ENCODE measurements around the gene MRPL14. TPM values are rescaled to one million over a fixed set of nuclear protein-coding genes. Genes with fewer than 3 reads are reported as not detected.

MRPL14 gene
- total RNA-seq, 1 donor from 2014 or later: 38.8 TPM

DNA sequence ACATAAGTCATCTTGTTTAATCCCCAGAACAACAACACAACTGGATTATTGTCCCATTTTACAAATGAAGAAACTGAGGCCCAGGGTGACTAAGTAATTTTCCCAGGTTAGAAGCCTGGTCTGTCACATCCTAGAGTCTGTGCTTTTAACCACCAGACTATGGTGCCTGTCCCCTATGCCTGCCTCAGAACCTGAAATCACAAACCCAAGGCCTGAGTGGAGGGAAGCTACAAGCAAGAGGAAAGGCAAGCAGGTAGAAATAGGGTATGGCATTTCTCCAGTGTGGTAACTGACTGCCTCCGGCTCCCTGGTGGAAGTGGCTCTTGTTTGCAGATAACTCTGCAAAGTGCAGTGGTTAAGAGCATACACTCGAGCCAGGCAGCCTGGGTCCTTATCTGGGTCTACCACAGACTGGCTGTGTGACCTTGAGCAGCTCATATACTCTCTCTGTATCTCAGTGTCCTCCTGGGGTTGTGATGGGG lies 2.6 kb upstream of the MRPL14 start:
- no peak for DNase-seq
- intact Hi-C loops (cut with micrococcal nuclease): no loop called here
- ATAC-seq: peak; percentile 5

DNA sequence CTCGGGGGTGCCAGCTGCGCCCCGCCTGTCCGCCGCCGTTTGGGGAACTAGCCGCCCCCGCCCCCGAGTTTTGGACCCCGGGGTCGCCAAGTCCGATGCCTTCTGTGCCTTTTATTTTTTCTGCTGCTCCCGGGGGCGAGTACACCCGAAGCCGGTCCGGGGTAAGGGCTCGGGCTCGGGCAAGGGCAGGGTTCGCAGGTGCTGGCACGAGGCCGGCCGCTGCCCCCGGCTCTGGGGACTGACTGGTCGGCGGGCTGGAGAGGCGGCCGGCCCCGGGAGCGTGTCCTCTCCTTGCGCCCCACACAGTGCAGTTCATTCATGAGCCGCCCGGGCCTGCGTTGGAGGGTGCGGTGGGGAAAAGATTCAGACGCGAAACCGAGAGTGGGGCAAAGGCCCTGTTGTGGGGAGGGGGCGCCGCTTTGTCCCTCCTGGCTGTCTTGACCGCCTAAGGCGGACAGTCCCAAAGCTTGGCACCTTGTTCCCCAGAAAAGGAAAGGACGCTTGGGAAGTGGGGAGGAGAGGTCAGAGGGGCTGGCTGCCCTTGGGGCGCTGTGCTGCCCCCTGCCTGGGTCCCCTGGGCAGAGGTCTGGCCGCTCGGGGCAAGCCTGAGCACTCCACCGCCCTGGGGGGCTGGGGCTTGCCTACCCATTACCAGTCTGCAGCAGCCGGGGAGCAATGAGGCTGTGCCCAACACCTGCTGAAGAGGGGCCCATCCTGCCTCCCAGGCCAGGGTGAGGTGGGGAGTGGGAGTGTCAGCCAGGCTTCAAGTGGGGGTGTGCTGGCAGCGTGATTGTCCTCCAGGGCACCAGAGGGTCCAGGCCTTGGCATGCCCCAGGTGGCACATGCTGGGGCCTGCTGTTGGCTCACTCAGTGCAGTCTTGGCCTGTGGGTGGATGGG lies 1.0 kb upstream of the MRPL14 start:
- peak; percentile 73 for DNase-seq
- intact Hi-C loops (cut with micrococcal nuclease): no loop called here
- ATAC-seq: peak; percentile 63

DNA sequence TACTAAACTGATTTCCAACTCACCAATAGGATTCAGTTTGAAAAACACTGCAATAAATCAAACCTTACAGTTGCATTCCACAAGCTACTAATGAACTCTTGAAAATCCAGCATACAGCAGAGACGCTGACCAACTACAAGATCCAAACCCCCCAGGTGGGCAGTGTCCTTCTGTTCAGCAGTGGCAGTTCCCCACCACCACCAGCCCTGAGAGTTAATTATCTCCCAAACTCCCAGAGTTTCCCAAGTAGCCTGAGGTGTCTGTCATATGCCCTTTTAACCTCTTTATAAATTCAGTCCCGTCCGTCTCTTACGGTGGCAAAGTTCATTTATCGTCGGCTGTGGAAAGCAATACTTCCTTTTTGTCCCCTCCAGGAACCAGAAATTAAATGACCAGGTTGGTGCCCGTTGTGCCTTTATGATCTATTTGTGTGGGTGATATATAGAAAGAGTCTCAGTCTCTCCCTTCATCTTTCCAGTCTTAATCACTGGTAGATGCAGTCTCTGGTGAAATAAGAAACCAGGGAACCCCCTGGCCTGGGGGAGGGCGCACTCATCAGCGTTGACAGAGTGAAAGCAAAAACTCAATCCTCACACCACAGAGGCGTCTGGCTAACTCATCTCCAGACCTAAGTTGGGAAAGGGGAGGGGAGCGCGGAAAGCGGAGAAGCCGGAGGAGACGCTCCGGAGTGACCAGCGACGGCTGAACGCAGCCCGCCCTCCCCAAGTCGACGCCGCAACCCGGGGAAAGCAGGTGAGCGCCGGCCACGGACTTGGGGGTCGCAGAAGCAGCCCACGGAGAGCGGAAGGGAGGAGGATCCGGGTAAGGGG lies 717 bp downstream of the MRPL14 start:
- DNase-seq: peak; percentile 56
- intact Hi-C loops (cut with micrococcal nuclease): no loop called here
- ATAC-seq: peak; percentile 55

DNA sequence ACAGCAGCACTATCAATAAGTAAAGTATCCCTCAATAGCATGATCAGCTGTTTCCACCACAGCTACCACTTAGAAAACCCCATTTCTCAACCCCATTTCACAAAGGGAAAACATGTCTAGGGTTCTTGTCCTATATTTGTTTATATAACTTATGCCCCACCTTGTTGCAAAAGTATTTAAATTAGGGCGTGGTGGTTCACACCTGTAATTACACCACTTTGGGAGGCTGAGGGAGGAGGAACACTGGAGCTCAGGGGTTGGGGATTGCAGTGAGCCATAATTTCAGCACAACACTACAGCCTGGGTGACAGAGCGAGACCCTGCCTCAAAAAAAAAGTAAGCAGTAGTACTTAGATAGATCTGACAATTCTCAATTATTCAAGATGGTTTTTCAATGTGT lies 3.7 kb downstream of the MRPL14 start:
- intact Hi-C loops (cut with micrococcal nuclease): no loop called here
- ATAC-seq (no peak), DNase-seq (no peak)

DNA sequence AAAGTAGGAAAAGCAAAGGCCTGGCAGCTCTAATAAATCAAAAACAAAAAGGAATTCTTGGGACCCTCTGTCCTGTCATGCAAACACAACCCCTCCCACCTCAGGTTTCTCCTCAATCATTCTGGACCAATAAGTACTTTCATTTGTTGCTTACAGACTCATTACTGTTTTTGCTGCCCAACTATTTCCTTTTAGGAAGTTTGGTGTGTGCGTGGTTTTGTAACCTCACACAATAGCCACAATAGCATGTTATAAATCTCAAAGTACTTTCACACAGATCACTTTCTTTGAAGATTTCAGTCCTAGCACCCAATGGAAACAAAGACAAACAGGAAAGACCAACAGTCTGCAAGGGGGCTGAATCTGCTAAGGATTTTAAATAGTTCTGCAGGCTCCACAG lies 4.5 kb downstream of the MRPL14 start:
- intact Hi-C loops (cut with micrococcal nuclease): no loop called here
- no peak for ATAC-seq
- no peak for DNase-seq

DNA sequence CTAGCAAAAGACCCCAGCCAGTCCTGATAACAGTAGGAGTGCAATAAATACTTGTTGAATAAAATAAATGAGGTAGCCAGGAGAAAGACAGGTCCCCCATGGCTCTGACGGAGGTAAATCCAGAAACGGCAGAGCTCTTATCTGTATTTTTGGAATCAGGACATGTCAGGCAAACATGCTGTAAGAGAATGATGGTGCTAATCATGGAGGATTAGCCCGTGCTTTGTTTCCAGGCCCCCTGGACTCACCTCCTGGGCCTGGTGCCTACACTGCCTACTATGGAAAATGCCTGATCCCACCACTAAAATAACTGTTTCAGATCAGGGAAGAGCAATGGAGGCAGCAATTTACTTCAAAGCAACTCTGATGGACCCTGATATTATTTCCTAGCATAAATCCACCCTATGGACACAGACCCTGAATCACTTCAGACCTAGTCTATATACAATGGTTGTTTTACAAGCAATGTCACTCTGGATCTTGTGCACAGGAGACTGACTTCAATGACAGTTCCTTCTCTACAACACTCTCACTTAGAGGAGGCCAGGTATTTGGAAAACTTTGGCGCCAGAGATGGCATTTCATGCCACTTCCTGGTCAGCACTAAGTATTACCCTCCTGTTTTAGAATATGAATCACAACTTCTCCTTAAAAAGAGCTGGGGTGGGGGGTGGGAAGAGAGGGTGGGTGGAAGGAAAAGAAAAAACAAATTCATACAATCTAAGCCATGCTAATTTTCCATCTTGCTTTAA lies 6.4 kb downstream of the MRPL14 start:
- intact Hi-C loops (cut with micrococcal nuclease): no loop called here
- DNase-seq (no peak), ATAC-seq (peak; percentile 51)

DNA sequence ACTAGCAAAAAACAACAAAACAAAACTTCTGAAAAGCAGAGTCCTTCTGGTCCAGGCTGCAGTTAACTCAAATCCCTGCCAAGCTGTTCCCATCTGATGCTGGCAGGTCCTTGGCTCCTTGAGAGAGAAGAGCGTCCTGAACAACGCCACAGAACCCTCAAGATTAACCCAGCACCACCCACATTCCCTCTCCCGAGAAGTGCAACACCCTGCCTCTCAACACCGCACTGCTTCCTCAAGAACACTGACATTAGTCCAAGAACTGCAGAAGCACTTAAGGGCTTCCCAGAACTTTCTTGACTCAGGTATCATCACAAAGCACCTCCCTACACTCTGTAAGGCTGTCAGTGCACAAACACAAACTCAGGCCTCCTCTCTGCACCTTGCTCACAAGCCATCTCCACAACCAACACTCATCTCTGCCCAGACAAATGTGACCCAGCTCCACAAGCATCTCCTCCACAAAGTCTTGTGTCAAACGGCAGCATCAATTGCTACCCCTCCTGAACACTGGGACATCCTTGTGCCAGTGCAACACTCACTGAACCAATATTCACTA lies 7.5 kb downstream of the MRPL14 start:
- intact Hi-C loops (cut with micrococcal nuclease): no loop called here
- DNase-seq (no peak), ATAC-seq (peak; percentile 17)

DNA sequence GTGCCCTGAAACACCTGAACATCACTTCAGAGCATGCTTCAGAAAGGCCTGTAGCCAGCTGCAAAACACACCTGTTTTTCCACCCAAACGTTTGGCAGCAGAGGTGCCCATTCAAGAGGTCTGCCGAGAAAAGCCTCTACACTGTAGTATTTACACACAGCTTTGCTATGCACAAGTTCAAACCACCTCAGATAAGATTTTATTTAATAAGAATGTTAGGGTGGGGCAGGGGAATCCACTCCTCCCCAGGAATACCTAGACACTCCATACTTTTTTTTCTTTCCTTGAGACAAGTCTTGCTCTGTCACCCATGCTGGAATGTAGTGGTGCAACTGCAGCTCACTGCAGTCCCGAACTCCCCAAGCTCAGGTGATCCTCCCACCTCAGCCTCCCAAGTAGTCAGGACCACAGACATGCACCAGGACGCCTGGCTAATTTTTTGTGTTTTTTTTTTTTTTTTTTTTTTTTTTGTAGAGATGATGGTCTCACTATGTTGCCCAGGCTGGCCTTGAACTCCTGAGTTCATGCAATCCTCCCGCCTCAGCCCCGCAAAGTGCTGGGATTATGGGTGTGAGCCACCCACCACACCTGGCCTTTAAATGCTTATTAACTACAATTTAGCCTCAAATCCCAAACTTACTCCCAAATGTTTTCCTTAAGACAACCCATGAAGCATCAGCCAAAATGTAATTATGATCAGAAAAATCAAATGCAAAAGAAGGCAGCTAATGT lies 9.7 kb downstream of the MRPL14 start:
- DNase-seq (no peak), ATAC-seq (no peak)
- intact Hi-C loops (cut with micrococcal nuclease): no loop called here

DNA sequence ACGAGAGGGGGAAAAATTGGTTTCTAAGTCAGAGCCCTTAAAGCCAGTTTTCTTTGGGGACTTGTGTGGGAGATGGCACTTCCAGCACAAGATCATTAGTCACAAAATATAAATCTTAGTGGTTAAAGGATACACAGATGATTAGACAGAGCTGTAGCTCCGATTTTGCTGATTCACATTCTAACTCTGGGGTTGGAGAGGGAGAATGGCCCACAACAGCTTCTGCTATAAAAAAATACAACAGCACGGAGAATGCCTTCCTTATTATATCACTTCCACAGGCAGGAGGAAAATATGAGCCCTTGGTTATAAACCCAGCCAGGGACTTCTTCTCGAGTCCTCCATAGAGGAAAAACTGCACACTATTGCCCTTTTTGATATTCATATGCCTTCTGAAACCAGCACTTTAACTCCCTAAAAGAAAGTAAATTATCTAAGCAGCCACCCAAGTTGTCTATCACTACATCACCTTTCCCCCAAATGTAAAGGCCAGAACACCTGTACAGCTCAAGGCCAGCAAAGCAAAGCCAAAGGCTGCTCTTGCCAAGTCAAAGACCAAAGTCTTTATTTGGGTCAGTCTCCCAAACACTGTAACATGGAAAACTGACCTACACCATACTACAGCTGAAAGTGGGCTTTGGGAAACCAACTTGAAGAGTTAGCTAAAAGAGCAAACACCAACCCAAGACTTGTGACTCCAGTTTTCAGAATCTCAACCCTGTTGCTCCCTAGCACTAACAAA lies 10.4 kb downstream of the MRPL14 start:
- DNase-seq: no peak
- ATAC-seq: no peak
- intact Hi-C loops (cut with micrococcal nuclease): no loop called here

DNA sequence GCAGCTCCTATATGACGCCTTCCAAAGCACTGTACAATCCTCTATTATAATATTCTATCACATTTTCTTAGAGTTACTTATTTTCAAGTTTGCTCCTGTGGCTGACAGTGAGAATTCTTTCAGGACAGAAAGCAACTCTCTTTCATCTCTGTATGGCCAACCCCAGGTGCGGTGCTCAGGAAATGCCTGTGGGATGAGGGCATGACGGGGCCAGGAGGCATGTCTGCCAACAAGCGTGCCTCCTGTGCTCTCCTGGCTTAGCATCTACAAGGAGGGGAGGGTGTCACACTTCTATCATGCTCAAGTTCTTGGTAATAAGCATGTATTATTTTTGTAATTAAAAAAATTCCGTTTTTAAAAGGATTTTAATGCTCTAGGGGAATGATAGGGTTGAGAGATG lies 11.4 kb downstream of the MRPL14 start:
- intact Hi-C loops (cut with micrococcal nuclease): no loop called here
- ATAC-seq (no peak), DNase-seq (no peak)

DNA sequence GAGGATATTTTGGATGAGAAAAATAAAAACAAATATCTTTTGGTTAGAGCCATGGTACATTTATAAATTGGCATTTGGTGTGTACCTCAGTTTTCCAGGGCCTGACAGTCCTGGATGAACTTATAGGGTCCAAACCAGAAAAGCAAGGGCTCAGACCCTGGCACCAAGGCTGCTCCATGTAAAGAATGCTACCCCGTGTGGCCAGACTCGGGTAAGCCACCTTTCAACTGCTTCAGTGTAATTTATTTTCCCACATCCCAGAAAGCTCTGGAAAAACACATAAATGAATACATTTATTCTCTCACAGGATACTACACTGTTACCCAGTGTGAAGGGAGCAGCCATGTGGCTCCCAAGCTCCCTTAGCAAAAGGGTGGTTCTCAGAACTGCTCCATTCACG lies 13.8 kb downstream of the MRPL14 start:
- intact Hi-C loops (cut with micrococcal nuclease): no loop called here
- ATAC-seq (no peak), DNase-seq (no peak)

DNA sequence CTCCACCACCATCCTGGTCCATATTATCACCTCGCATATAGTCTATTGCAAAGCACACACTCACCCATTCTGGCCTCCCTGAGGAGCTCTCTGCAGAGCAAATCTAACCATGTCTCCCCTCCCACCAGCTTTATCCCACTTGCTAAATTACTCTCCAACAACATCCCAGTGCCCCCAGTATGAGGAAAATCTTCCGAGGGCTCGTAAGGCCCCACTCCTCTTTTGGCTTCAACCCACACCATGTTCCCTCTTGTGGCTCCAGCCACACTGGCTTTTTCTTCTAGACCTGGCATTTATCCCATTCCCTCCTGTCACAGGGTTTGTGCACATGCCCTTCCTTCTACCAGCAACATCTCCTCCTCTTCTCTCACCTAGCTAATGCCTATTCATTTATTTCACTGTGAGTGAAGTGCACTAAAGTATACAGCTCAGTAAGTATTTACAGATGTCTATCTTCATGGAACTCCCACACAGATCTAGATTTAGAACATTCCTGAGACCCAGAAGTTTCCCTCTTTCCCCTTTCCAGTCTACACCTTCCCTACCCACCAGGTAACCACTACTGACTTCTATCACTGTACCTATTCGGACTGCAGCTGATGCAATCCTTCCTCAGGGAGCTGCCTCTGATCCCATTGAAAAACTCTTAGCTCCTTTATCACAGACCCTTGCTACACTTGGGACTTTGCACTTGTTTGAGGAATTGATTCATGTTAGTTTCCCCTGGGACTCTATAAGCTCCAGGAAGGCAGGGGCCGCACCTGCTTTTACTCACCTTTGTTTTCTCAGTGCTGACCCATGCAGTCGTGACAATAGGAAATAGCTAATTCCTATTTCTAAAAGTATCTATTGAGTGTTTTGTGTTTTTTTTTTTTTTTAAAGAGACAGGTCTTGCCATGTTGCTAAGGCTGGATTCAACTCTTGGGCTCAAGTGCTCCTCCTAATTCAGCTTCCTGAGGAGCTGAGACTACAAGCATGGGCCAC lies 15.5 kb downstream of the MRPL14 start:
- DNase-seq: no peak
- intact Hi-C loops (cut with micrococcal nuclease): no loop called here
- no peak for ATAC-seq

DNA sequence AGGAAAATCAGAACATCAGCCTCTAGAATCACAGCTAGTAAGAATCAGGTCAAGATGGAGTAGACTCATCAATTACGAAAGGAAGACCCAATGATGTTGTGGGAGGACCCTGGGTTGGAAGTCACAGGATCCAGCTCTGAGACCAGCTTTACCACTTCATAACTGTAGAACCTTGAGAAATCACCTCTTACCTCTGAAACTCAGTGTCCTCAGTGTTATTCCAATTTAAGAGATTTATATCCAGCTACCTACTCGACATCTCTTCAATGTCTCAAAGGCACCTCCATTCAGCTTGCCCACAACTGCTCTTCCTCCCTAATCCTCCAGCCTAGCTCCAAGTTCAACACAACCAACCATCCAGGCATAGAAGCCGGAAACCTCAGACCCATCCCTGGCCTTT lies 16.3 kb downstream of the MRPL14 start:
- ATAC-seq (no peak), DNase-seq (no peak)
- intact Hi-C loops (cut with micrococcal nuclease): no loop called here

DNA sequence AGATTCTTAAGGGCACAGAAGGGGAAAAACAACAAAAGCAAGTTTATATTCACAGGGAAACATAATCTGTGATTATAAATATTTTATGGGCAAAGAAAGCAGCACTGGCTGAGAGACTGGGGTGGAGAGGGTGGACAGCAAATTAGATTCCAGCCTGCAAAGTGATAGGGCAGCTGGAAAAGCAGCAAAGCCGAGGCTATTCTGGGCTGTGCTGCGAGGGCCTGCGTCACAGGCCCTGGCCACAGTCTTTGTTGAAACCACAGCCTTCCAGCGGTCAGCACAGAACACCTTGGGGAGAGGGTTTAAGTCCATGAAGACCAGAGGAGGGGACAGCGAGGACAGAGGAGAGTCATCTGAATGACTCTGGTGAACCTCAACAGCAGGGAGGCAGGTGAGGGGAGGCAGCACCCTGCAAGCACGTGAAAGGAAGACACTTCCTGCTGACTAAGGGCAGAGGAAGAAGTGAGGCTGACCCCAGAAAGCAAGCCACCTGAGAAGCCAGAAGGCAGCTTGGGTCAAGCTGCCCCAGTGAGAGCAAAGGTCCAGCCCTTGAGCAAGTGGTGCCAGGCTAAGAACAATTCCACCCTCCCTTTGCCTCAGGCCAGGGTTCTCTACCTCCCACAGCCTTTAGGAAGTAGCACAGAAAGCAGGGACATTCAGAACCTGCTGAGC lies 17.1 kb downstream of the MRPL14 start:
- intact Hi-C loops (cut with micrococcal nuclease): no loop called here
- ATAC-seq (peak; percentile 90), DNase-seq (peak; percentile 43)

DNA sequence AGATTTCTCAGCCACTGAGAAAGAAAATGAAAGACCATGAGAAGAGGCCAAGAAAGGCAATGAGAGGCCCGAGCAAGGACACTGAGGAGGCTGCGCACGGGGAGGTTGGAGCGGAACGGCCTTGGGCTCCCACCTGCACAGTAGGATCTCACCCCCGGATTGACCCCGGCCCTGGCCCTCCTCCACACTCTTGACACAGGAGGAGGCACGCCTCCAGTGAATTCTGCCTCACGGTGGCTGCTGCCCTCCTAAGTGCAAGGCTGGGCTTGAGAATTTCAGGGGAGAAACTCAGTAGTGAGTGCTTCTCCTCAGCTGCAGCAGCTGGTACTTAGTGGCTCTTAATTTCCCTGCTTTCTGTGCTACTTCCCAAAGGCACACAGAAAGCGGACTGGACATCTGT lies 18.0 kb downstream of the MRPL14 start:
- no peak for ATAC-seq
- no peak for DNase-seq
- intact Hi-C loops (cut with micrococcal nuclease): no loop called here

DNA sequence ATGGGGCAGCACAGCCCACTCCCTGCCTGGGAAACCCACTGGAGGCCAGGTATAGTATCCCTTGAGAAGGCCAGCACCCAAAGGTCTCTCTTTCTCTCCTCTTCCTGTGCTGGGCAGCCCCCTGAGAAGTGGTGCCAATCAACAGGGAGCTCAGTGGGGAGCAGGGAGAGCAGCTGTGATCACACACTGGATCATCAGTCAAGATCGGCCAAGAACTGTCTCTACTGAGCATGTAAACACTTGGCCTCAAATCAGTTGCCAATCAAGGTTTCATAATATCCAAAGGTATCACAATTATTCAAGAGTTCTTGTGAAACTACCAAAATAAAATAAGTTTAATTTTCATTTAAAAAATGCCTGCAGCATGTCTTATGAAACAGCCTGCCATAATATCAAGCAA lies 18.8 kb downstream of the MRPL14 start:
- DNase-seq: no peak
- intact Hi-C loops (cut with micrococcal nuclease): no loop called here
- ATAC-seq: no peak
